ENCODE results near the gene C19orf38.

C19orf38 gene

GRCh38 chr19:10830370-10830769, 17.8 kb upstream of the C19orf38 start:
- Histone ChIP-seq H3K14ac (ENCODE audit: low read length in 2 of 2) (no peak overlapping the region), H3K79me1 (replicated peaks; ENCODE audit: low read length, poor library complexity, severe bottlenecking) (peaks cover 28% of the 10 kb centered on the region), H2BK5ac (ENCODE audit: low read depth, low read length, poor library complexity, severe bottlenecking) (no peak overlapping the region), H3K9me3 (ENCODE audit: control insufficient read depth, low read length) (no peaks in the 10 kb centered on the region), H2AFZ (ENCODE audit: low read depth, low read length) (no peak overlapping the region), H3K4me1 (ENCODE audit: control insufficient read depth, insufficient read depth, low read depth, low read length) (peaks cover 6% of the 10 kb centered on the region), H3K18ac (ENCODE audit: low read depth in 1 of 2, low read length in 2 of 2) (no peak overlapping the region), H3K27ac (ENCODE audit: low read length, poor library complexity, severe bottlenecking) (no peak overlapping the region), H3K27me3 (ENCODE audit: control insufficient read depth in 1 of 2, insufficient read depth in 1 of 2, low read length in 2 of 2) (no peaks in the 10 kb centered on the region), H2BK12ac (ENCODE audit: low read length in 2 of 2) (no peak overlapping the region), H3K9ac (ENCODE audit: low read length) (no peak overlapping the region), H2BK15ac (ENCODE audit: low read depth, poor library complexity, severe bottlenecking) (no peak overlapping the region), H4K8ac (ENCODE audit: low read length) (no peak overlapping the region), H2BK120ac (ENCODE audit: low read depth, low read length) (no peak overlapping the region), H4K91ac (ENCODE audit: low read length) (no peak overlapping the region), H3K4me2 (ENCODE audit: low read length, poor library complexity, severe bottlenecking) (no peak overlapping the region), H3K4ac (ENCODE audit: low read depth in 1 of 2, low read length in 2 of 2) (no peak overlapping the region), H3K4me3 (ENCODE audit: insufficient read depth in 1 of 2, low read depth in 1 of 2, low read length in 2 of 2) (no peak overlapping the region), H3K23ac (ENCODE audit: low read length in 2 of 2) (no peak overlapping the region), H2AK5ac (ENCODE audit: low read length, severe bottlenecking) (no peak overlapping the region), H3K36me3 (ENCODE audit: control insufficient read depth in 1 of 2, insufficient read depth in 2 of 2, low read depth in 1 of 2, low read length in 2 of 2) (peaks cover 71 to 86% of the 10 kb centered on the region in 2 experiments)
- 95% methylated on average over 7 of the region's 7 CpGs for WGBS
- DNase-seq: no peak

GRCh38 chr19:10830931-10831779, 17.1 kb upstream of the C19orf38 start:
- Histone ChIP-seq H3K27me3 (ENCODE audit: control insufficient read depth in 1 of 2, insufficient read depth in 1 of 2, low read length in 2 of 2) (no peaks in the 10 kb centered on the region), H4K8ac (ENCODE audit: low read length) (peak overlapping the region; percentile 12), H2BK15ac (ENCODE audit: low read depth, poor library complexity, severe bottlenecking) (no peak overlapping the region), H3K27ac (ENCODE audit: low read length, poor library complexity, severe bottlenecking) (no peak overlapping the region), H3K9ac (ENCODE audit: low read length) (no peak overlapping the region), H3K9me3 (ENCODE audit: control insufficient read depth, low read length) (no peaks in the 10 kb centered on the region), H2AK5ac (ENCODE audit: low read length, severe bottlenecking) (no peak overlapping the region), H3K4me3 (ENCODE audit: insufficient read depth in 1 of 2, low read depth in 1 of 2, low read length in 2 of 2) (no peak overlapping the region), H3K14ac (ENCODE audit: low read length in 2 of 2) (no peak overlapping the region), H2AFZ (ENCODE audit: low read depth, low read length) (no peak overlapping the region), H2BK5ac (ENCODE audit: low read depth, low read length, poor library complexity, severe bottlenecking) (no peak overlapping the region), H3K4ac (ENCODE audit: low read depth in 1 of 2, low read length in 2 of 2) (no peak overlapping the region), H2BK120ac (ENCODE audit: low read depth, low read length) (no peak overlapping the region), H3K4me1 (ENCODE audit: control insufficient read depth, insufficient read depth, low read depth, low read length) (peaks cover 8% of the 10 kb centered on the region), H4K91ac (ENCODE audit: low read length) (no peak overlapping the region), H3K36me3 (ENCODE audit: control insufficient read depth in 1 of 2, insufficient read depth in 2 of 2, low read depth in 1 of 2, low read length in 2 of 2) (peaks cover 63 to 79% of the 10 kb centered on the region in 2 experiments), H3K23ac (ENCODE audit: low read length in 2 of 2) (no peak overlapping the region), H3K4me2 (ENCODE audit: low read length, poor library complexity, severe bottlenecking) (no peak overlapping the region), H3K18ac (ENCODE audit: low read depth in 1 of 2, low read length in 2 of 2) (no peak overlapping the region), H3K79me1 (replicated peaks; ENCODE audit: low read length, poor library complexity, severe bottlenecking) (peaks cover 28% of the 10 kb centered on the region), H2BK12ac (ENCODE audit: low read length in 2 of 2) (no peak overlapping the region)
- DNase-seq: no peak
- WGBS: 97% methylated on average over 25 of the region's 33 CpGs

DNA sequence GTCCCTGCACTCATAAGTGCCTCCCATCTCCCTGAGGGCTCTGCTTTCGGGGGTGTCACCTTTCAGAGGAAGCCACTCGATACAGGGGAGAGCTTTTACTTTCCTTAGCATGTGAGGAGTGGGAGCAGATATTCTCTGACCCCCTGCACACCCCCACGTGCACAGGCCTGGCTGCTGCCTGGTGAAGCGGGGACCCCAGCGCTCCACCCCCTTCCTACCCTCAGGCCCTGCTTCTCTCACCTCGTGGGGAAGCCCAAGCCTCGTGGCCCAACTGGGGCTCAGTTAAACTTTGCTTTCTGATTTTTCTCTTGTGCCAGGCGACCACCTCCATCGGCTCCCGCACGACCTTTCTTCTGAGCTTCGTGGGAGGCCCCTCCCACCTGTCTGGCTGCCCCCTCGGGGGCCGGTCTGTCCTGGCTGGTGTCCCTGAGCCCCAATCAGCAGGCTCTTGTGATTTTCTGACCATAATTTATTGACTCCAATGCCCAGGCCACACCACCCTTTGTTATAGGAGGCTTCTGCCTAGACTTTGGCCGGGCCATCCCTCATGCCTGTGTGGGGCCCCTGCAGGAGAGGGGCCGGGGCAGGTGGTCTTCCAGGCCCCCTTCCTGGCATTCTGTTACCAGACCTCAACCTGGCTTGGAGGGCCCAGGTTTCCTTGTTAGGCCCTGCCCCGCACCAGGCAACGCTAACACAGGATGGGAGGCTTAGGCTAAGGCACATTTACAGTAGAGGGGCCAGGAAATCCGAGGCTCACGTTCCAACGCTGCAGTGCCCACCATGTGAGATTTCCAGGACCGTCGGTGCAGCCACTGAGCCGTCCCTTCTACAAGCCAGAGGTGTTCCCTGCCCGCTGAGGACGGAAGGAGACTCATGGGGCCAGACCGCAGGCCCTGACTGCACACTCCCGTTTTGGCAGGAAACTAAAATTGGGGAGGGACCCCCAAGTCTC, 16.0 kb upstream of the C19orf38 start:
- no peak overlapping the region for H3K9ac ChIP-seq (ENCODE audit: low read length)
- no peak overlapping the region for H3K14ac ChIP-seq (ENCODE audit: low read length in 2 of 2)
- H2AK5ac ChIP-seq (ENCODE audit: low read length, severe bottlenecking): no peak overlapping the region

GRCh38 chr19:10832939-10833296, 15.3 kb upstream of the C19orf38 start:
- Histone ChIP-seq H3K27ac (ENCODE audit: low read length, poor library complexity, severe bottlenecking) (no peak overlapping the region), H2BK15ac (ENCODE audit: low read depth, poor library complexity, severe bottlenecking) (no peak overlapping the region), H2BK5ac (ENCODE audit: low read depth, low read length, poor library complexity, severe bottlenecking) (no peak overlapping the region), H3K23ac (ENCODE audit: low read length in 2 of 2) (no peak overlapping the region), H2BK12ac (ENCODE audit: low read length in 2 of 2) (no peak overlapping the region), H2BK120ac (ENCODE audit: low read depth, low read length) (no peak overlapping the region), H3K9ac (ENCODE audit: low read length) (no peak overlapping the region), H3K4me1 (ENCODE audit: control insufficient read depth, insufficient read depth, low read depth, low read length) (peaks cover 13% of the 10 kb centered on the region), H3K4me3 (ENCODE audit: insufficient read depth in 1 of 2, low read depth in 1 of 2, low read length in 2 of 2) (no peak overlapping the region), H3K79me1 (replicated peaks; ENCODE audit: low read length, poor library complexity, severe bottlenecking) (peaks cover 28% of the 10 kb centered on the region), H2AK5ac (ENCODE audit: low read length, severe bottlenecking) (no peak overlapping the region), H3K27me3 (ENCODE audit: control insufficient read depth in 1 of 2, insufficient read depth in 1 of 2, low read length in 2 of 2) (no peaks in the 10 kb centered on the region), H4K91ac (ENCODE audit: low read length) (no peak overlapping the region), H4K8ac (ENCODE audit: low read length) (no peak overlapping the region), H3K18ac (ENCODE audit: low read depth in 1 of 2, low read length in 2 of 2) (no peak overlapping the region), H3K36me3 (ENCODE audit: control insufficient read depth in 1 of 2, insufficient read depth in 2 of 2, low read depth in 1 of 2, low read length in 2 of 2) (peaks cover 52 to 67% of the 10 kb centered on the region in 2 experiments), H3K9me3 (ENCODE audit: control insufficient read depth, low read length) (peaks cover 4% of the 10 kb centered on the region), H3K14ac (ENCODE audit: low read length in 2 of 2) (no peak overlapping the region), H2AFZ (ENCODE audit: low read depth, low read length) (no peak overlapping the region), H3K4me2 (ENCODE audit: low read length, poor library complexity, severe bottlenecking) (no peak overlapping the region), H3K4ac (ENCODE audit: low read depth in 1 of 2, low read length in 2 of 2) (no peak overlapping the region)
- 98% methylated on average over 20 of the region's 20 CpGs for WGBS
- no peak for DNase-seq

More for the DNA sequence above, 16.0 kb upstream of the C19orf38 start:
- Histone ChIP-seq H3K36me3 (ENCODE audit: control insufficient read depth in 1 of 2, insufficient read depth in 2 of 2, low read depth in 1 of 2, low read length in 2 of 2) (peaks cover 52 to 71% of the 10 kb centered on the region in 2 experiments), H3K4me3 (ENCODE audit: insufficient read depth in 1 of 2, low read depth in 1 of 2, low read length in 2 of 2) (no peak overlapping the region), H3K27me3 (ENCODE audit: control insufficient read depth in 1 of 2, insufficient read depth in 1 of 2, low read length in 2 of 2) (no peaks in the 10 kb centered on the region), H4K8ac (ENCODE audit: low read length) (no peak overlapping the region), H3K4me2 (ENCODE audit: low read length, poor library complexity, severe bottlenecking) (no peak overlapping the region), H3K27ac (ENCODE audit: low read length, poor library complexity, severe bottlenecking) (no peak overlapping the region), H3K23ac (ENCODE audit: low read length in 2 of 2) (no peak overlapping the region), H3K4ac (ENCODE audit: low read depth in 1 of 2, low read length in 2 of 2) (no peak overlapping the region), H3K9me3 (ENCODE audit: control insufficient read depth, low read length) (peaks cover 4% of the 10 kb centered on the region), H2AFZ (ENCODE audit: low read depth, low read length) (no peak overlapping the region), H2BK5ac (ENCODE audit: low read depth, low read length, poor library complexity, severe bottlenecking) (no peak overlapping the region), H3K18ac (ENCODE audit: low read depth in 1 of 2, low read length in 2 of 2) (no peak overlapping the region), H2BK15ac (ENCODE audit: low read depth, poor library complexity, severe bottlenecking) (no peak overlapping the region), H4K91ac (ENCODE audit: low read length) (no peak overlapping the region), H2BK12ac (ENCODE audit: low read length in 2 of 2) (no peak overlapping the region), H2BK120ac (ENCODE audit: low read depth, low read length) (no peak overlapping the region), H3K79me1 (replicated peaks; ENCODE audit: low read length, poor library complexity, severe bottlenecking) (peaks cover 28% of the 10 kb centered on the region), H3K4me1 (ENCODE audit: control insufficient read depth, insufficient read depth, low read depth, low read length) (peaks cover 13% of the 10 kb centered on the region)
- no peak for DNase-seq
- WGBS: 95% methylated on average over 27 of the region's 28 CpGs

Measured in mesenchymal stem cell (in vitro differentiated cells and primary cell).